ES-I3 (cell line): ENCODE results near the gene CSNK2A3.
"Not testable (repeated sequence)": the region's sequence is repeated elsewhere in the genome, so short reads cannot be mapped to it uniquely, and the experiment has no call there.

ENCODE experiments used
- H3K36me3 ChIP-seq: 2 replicates; pipeline ENCODE4 v1.6.1; 2013; ENCODE audit warnings: mild to moderate bottlenecking, low read length, control low read depth, moderate library complexity; ENCODE audit not compliant: insufficient read depth
- H3K4me1 ChIP-seq: 2 replicates; pipeline ENCODE4 v1.6.1; 2013; ENCODE audit warnings: mild to moderate bottlenecking, control low read depth, low read length; ENCODE audit not compliant: insufficient read depth
- H3K9ac ChIP-seq: 2 replicates; pipeline ENCODE4 v1.6.1; 2013; ENCODE audit warnings: low read depth, mild to moderate bottlenecking, low read length, moderate library complexity
- H3K9me3 ChIP-seq: 2 replicates; pipeline ENCODE4 v1.6.1; 2013; ENCODE audit warnings: mild to moderate bottlenecking, low read length, moderate library complexity; ENCODE audit not compliant: control insufficient read depth, insufficient read depth

CSNK2A3 gene

DNA sequence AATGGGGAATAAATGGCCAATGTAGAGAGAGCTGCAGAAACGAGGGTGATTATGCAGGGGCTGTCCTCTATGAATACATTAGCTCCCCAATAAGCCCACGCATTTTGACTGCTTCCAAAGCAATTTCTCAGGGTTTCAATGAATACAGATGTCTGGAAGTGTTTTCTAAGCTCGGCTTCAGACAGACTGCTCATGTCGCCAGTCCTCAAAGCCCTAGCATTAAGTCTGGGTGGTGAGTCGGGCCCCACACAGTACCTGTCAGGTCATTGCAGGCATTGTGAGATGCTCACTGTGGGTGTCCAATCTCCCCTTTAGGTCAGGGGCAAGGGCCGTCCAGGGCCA is 17.9 kb upstream of the CSNK2A3 start:
- Histone ChIP-seq H3K9ac (no peak overlapping the region), H3K4me1 (no peaks in the 10 kb centered on the region), H3K9me3 (no peaks in the 10 kb centered on the region; the same call in 1 of the 2 replicates), H3K36me3 (no peaks in the 10 kb centered on the region)

GRCh38 chr11:11370255-11370961 is 17.4 kb upstream of the CSNK2A3 start:
- Histone ChIP-seq H3K9ac (no peak overlapping the region), H3K36me3 (no peaks in the 10 kb centered on the region), H3K9me3 (no peaks in the 10 kb centered on the region; the same call in 1 of the 2 replicates), H3K4me1 (no peaks in the 10 kb centered on the region)

DNA sequence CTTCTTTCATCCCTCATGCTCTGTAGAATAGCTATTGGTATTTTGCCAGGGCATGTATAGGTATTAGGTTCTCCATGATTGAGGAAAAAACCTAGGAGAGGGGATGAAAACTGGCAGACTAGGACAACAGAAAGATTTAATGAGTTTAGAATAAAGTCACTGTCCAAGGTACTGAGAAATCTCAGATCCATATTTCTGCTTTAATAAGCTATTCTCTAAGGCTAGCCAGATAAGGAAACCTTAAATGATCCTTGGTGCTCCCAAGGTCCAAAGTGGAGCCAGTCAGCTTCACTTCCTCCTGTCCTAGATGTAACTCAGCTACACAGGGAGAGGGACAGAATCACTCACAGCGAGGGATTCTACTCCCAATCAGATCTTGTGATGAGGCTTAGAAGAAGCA is 13.7 kb upstream of the CSNK2A3 start:
- H3K9me3 ChIP-seq, result no peaks in the 10 kb centered on the region; the same call in 1 of the 2 replicates
- no peaks in the 10 kb centered on the region for H3K4me1 ChIP-seq
- no peak overlapping the region for H3K9ac ChIP-seq
- H3K36me3 ChIP-seq, result no peaks in the 10 kb centered on the region

DNA sequence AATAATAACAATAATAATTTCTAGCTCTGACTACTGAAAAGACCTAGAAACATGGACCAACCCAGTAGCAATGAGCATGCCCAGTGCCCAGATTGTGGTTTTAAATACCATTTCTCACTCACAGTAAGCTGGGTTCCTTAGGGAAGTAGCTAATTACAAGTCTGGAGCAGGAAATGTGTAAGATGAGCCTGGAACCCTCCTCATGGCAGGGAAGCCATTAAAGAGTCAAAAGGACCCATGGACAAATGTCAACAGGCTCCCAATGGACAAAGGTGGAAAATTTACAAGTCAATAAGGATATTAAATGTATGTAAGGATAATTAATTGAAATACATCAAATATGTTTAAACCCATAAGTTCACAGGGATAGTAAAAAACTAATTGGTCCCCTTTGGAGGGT is 10.6 kb upstream of the CSNK2A3 start:
- H3K4me1 ChIP-seq, result no peaks in the 10 kb centered on the region
- H3K36me3 ChIP-seq, result no peaks in the 10 kb centered on the region
- no peaks in the 10 kb centered on the region; the same call in 1 of the 2 replicates for H3K9me3 ChIP-seq
- H3K9ac ChIP-seq, result no peak overlapping the region

- no peaks in the 10 kb centered on the region for H3K9me3 ChIP-seq
- no peaks in the 10 kb centered on the region for H3K4me1 ChIP-seq
- no peaks in the 10 kb centered on the region for H3K36me3 ChIP-seq
- no peak overlapping the region for H3K9ac ChIP-seq
Observed at GRCh38 chr11:11359611-11360010, 6.6 kb upstream of the CSNK2A3 start.

DNA sequence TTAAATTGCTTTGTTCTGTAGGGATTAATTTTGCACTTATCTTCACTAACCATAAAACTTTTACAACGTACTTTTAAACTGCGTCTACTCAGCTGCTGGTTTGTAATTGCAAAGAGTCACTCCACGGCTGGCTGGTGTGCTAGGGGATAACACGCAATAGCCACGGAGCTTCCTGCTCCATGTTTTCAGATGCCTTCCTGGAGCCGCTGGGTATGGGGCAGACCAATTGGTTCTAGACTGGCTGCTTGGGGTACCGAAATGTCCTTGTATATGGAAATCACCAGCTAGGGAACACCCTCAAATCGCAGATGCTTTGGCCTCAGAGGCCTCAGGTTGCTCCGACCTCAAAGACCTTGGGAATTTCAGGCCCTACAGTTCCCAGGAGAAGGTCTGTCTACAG is 3.8 kb upstream of the CSNK2A3 start:
- no peaks in the 10 kb centered on the region for H3K9me3 ChIP-seq
- H3K36me3 ChIP-seq, result no peaks in the 10 kb centered on the region
- H3K4me1 ChIP-seq, result no peaks in the 10 kb centered on the region
- no peak overlapping the region for H3K9ac ChIP-seq

- H3K9me3 ChIP-seq, result not testable (repeated sequence)
Observed at GRCh38 chr11:11351851-11352250, 1.2 kb downstream of the CSNK2A3 start.

DNA sequence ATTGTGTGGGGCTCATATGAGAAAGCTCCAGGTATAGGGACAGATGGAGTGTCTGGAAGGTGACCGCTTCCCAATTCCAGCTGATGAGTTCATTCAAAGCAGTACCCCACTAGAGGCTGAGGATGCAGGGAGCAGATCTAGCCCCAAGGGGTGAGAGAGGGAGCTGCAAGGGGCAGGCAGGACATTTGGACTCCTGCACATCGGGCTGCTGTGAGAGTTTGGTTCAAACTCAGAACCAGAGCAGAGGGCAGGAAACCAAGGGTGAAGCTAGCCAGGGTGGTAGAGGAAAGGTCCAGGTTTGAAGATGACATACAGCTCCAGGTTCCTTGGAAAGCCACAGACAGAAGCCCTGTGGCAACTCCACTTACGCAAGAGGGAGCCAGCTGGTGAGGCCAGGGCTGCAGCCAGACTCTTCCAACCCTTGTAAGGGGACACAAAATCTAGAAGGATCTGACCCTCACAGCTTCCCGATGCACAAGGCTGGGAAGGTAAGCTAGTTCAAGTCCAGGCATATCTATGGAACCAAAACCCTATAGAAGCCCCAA is 1.9 kb downstream of the CSNK2A3 start:
- Histone ChIP-seq H3K9me3 (no peaks in the 10 kb centered on the region), H3K4me1 (no peaks in the 10 kb centered on the region), H3K9ac (no peak overlapping the region), H3K36me3 (no peaks in the 10 kb centered on the region)

More at GRCh38 chr11:11351851-11352250, 1.2 kb downstream of the CSNK2A3 start:
- H3K36me3 ChIP-seq, H3K4me1 ChIP-seq, H3K9ac ChIP-seq: not testable (repeated sequence)

DNA sequence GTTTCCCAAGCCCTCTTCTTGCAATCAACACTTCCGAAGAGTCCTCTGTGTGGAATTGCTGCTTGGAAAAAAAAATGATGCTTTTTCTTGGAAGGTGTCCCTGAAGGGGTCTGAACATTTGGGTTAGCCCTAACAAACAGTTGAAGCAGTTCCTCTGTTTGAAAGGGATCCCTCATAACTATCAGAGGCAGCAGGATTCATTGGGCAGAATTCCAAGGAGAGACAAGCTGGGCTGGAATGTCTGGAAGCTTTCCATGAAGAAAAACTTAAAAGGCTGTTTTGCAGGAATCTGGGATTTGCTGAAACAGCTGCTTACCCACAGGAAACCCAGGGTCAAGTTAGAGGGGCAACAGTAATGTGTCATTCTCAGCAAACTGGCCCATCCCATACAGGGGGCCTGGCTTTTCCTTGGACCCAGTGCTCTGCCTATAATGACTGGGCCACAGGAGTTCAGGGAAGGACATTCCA is 3.1 kb downstream of the CSNK2A3 start:
- Histone ChIP-seq H3K4me1 (no peaks in the 10 kb centered on the region), H3K9me3 (no peaks in the 10 kb centered on the region), H3K9ac (no peak overlapping the region), H3K36me3 (no peaks in the 10 kb centered on the region)

DNA sequence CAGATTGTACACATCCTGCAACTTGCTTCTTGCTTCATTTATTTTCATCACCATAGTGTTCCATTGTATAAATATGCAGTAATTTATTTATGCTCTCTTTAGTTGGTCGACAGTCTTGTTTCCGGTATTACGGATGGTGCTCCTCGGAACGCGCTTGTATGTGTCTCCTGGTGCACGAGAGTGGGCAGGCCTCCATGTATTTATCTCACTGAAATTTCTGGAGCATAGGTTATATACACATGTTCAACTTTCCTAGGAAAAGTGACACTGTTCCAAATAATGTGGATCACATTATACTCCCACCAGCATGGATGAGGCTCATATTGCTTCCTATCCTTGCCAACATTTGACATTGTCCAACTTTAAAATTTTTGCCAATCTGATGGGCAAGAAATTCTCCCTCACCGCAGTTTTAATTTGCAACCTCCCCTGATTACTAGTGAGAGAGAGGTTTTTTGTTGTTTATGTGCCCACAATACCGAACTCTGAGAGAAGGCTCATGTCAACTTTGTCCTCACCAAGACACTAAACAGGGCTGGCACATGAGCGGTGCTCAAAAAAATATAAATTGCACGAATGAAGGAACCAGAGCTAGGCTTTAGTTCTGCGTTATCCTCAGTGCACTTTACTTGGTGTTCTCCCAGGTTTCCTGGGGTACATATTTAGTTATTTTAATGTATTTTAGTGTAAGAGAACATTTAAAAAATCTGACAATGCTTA is 3.8 kb downstream of the CSNK2A3 start:
- no peaks in the 10 kb centered on the region for H3K36me3 ChIP-seq
- no peaks in the 10 kb centered on the region for H3K4me1 ChIP-seq
- H3K9me3 ChIP-seq, result no peaks in the 10 kb centered on the region
- H3K9ac ChIP-seq, result no peak overlapping the region

DNA sequence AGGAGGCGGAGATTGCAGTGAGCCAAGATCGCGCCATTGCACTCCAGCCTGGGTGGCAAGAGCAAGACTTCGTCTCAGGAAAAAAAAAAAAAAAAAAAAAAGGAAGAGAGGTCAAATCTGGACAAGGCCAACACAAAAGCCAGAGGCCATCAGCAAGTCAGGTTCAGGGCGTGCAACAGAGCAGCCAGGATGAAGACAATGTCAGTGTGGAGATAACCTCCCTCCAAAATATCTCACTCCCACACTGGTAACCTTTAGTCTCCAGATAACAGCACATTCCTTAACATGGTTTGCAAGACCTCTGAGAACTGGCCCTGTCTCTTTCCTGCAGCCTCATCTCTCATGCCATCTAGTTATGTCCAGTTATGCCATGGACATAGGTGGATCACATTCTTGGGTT is 4.7 kb downstream of the CSNK2A3 start:
- Histone ChIP-seq H3K4me1 (no peaks in the 10 kb centered on the region), H3K36me3 (no peaks in the 10 kb centered on the region), H3K9ac (no peak overlapping the region), H3K9me3 (no peaks in the 10 kb centered on the region)

GRCh38 chr11:11347592-11347991 is 5.5 kb downstream of the CSNK2A3 start:
- Histone ChIP-seq H3K9ac (no peak overlapping the region), H3K36me3 (no peaks in the 10 kb centered on the region), H3K4me1 (no peaks in the 10 kb centered on the region), H3K9me3 (no peaks in the 10 kb centered on the region)

DNA sequence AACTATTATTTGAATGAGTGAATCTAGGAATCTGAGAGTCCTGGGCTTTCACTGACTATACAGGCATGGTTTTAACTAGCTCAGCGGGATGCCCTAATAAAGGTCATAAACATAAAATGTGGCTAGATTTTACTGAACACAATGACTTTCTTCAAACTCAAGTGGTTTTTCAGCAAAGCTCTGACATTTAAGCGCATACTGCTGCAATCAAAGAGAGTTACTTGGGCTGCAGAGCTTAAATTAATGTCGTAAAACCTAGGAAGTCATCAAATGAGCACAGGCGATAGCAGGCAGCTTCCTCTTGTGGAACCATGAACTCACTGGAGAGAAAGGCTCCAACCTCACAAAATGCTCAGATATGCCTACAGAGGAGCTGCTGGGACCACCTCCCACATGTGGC is 6.7 kb downstream of the CSNK2A3 start:
- no peaks in the 10 kb centered on the region for H3K4me1 ChIP-seq
- H3K9me3 ChIP-seq, result no peaks in the 10 kb centered on the region
- H3K36me3 ChIP-seq, result no peaks in the 10 kb centered on the region

GRCh38 chr11:11345099-11345498 is 8.0 kb downstream of the CSNK2A3 start:
- Histone ChIP-seq H3K36me3 (no peaks in the 10 kb centered on the region), H3K9ac (no peak overlapping the region), H3K4me1 (no peaks in the 10 kb centered on the region), H3K9me3 (no peaks in the 10 kb centered on the region)

More for the DNA sequence above, 6.7 kb downstream of the CSNK2A3 start:
- H3K9ac ChIP-seq, result no peak overlapping the region

- H3K9ac ChIP-seq, result no peak overlapping the region
- no peaks in the 10 kb centered on the region for H3K4me1 ChIP-seq
- no peaks in the 10 kb centered on the region for H3K9me3 ChIP-seq
- H3K36me3 ChIP-seq, result no peaks in the 10 kb centered on the region
Observed at GRCh38 chr11:11344045-11344444, 9.0 kb downstream of the CSNK2A3 start.
